NCI-H1436 treated with DMSO at 0.1 percent for 48 hours (cell line): ENCODE data around the gene RARG.

Experiments used
- DNase-seq: peaks from one replicate; lab custom pipeline; 2025; lab: John Stamatoyannopoulos, UW

RARG gene

DNA sequence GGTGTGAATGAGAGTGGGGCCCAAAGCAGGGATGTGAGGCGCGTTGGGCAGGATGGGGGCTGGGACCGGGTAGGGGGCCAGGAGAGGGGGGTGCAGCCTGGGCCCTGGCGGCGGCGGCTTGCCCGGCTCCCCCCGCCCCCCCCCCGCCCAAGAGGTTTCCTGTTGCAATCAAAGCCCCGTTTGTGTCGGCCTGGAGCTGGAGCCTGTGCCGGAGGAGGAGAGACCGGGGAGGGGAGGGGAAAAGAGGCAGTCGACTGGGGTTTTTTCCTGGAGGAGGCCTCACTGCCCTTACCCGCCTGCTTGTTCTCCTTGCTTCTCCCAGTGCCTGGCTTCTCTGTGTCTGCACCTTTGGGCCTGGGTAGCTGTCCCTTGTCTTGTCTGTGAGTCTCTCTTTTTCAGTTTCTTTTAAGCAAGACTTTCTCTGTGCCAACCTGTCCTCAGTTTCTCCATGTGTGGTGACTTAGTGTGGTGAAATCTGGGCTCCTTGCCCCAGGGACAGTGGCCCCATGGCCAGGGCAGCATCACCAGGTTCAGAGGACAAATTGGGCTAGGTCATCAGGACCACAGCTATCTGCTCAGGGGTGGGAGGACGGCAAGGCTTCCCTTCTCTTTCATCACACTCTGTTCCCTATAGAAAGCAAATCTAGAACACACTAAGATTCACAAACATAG, 8.5 kb downstream of the RARG start:
- no peak for DNase-seq

DNA sequence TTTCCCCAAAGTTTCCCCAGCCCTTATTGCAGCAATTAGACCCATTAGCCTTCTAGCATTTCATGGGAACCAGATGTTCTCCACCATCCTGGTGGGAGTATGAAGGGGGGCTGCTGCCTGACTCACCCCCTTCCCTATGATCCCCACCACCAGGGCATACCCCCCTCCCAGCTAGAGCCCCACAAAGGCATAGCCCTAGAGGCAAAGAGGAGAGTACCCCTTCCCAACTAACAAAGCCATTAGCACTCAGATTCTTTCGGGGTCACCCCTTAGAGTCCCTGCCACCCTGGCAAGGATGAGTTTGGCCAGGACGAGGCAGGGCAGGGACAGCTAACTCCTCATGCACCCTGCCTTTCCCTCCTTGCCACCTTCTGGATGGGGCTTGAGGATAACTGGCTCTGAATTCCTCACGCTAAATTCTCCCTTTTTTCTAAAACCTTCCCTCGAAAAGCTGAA, 9.2 kb downstream of the RARG start:
- DNase-seq, result no peak

DNA sequence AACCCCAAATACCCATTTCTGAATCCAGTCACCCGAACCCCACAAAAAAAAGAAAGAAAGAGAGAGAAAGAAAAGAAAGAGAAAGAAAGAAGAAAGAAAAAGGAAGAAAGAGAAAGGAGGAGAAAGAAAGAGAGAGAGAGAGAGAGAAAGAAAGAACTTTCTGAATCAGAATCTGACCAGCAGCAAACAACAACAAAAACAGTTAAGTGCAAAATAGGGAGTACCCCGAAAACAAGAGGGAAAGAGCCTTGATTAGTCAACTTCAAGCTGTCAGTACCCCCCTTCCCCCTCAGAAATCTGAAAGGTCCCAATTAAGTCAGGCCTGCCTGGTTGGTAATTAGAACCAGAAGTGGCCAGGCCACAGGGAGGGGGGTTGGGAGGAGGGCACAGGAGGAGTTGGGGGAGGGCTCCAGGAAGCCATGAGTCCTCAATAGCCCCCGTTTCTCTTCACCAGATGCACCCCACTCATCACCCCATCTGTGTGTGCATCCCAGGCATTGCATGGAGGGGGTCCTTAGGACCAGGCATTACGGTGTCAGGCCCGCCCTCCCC, 9.8 kb downstream of the RARG start:
- DNase-seq, result no peak

DNA sequence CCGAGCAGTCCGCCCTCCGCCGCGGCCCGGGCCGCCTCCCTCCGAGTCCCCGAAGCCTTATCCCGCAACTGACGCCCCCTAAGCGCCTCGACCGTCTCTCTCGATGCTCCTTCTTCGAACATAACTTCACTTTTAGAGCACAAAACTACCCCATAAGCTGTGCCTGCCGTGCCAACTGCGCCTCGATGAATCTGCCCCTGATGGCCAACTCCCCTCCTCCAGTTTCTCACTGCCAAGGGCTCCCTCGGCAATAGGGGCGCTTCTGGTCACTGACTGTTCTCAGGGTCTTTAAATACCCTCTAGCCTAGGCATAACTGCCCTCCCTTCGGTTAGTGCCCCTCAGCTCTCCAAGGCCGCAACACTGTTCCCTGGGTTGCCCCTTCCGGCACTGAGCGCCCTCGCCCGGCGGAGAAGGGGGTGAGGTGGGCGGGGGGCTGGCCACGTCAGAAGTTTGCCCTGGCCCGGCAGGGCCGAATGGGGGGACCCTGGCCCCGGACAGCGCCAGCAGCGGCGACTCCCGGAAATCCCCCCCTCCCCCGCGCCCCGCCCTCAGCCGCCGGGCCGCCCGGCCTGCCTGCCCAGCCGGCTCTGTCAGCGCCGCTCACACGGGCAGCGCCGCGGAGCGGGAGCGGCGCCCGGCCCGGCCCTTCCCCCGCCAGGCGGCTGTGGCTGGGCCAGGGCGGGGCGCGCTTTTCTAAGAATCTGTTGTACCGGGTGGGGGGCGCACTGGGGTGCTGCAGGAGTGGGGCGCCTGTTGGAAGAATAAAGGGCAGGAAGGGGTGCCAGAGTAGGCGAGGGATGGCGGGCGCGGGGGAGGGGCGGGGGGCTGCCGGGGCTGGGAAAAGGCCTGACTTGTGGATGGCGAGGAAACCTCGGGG, 10.6 kb downstream of the RARG start:
- no peak for DNase-seq

DNA sequence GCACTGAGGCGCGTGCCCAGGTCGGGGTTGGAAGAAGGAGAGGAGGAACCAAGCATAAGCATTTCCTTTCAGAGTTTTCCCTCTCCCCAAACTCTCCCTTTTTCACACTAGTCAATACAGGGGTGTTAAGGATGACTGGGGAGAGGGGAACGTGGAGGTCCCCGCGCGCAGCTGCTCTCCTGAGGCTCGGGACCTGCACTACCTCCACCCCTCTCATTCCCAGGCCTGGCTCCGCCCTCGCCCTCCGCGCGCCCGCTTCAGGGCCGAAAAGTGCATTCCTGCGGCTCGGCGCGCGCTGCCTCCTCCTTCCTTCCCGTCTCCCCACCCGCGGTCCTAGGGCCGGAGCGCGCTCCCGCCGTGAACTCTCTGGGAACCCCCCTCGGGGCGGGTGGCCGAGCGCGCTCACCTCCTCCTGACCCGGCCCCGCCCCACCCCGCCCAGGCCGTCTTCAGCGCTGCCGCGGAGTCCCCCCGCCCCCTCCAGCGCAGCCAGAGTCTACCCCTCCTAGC, 11.3 kb downstream of the RARG start:
- DNase-seq, result no peak

DNA sequence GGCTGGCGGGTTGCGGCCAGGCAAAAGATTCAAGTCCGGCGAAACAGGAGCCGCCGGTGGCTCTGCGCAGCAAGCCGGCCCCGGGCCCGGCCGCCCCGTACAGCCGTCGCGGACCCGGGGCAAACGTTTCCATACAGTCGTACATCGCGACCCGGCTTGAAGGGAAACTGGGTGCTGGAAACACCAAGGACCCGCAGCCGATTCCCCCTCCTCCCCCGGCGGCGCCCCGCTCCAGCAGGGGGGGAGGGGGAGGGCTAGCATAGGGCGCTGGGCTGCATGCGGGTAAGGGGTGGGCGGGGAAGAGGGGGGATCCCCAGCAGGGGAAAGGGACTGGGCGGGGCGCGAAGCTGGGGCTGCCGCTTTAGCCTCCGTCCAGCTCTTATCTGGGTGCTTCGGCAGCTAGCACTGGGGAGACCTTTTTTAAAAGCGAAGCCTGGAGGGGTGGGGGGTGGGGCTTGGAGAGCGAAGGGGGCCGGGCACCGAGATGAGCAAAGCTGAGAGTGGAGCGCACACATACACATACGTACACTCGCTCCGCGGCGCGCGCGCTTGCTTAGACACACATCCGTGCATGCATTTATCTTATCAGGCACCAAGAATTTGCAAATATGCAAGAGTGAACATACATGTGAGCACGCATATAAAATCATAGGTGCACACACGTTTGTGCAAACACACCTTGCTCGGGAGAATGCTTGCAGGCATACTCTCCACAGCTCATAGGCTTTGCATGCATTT, 11.9 kb downstream of the RARG start:
- no peak for DNase-seq

DNA sequence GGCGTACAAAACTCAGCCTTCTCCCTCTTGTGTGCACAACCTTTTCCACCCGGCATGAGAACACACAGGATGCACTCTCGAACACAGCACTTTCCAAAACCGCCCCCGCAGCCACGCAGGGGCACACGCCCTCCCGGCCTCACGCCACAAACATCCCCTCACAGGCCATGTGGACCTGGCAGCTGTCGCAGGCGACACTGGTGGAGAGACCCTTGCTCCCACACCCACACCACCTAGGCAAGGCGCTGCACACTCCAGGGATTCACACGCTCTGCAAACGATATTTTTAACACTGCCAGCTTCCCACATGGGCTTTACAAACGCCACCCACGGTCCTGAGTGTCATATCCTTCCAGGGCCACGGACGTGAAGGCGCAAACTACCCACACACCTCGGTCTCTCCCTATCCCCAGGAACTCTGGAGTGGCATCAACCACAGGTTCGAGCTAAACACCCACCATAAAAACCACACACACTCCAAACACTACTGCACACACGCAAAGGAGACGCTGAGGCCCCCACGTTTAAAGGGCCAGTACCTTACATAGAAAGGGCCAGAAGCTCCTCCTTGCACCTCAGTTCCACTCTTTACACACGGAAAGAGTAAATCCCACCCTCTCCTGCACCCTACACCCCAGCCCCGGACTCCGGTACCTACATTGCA, 12.6 kb downstream of the RARG start:
- no peak for DNase-seq

DNA sequence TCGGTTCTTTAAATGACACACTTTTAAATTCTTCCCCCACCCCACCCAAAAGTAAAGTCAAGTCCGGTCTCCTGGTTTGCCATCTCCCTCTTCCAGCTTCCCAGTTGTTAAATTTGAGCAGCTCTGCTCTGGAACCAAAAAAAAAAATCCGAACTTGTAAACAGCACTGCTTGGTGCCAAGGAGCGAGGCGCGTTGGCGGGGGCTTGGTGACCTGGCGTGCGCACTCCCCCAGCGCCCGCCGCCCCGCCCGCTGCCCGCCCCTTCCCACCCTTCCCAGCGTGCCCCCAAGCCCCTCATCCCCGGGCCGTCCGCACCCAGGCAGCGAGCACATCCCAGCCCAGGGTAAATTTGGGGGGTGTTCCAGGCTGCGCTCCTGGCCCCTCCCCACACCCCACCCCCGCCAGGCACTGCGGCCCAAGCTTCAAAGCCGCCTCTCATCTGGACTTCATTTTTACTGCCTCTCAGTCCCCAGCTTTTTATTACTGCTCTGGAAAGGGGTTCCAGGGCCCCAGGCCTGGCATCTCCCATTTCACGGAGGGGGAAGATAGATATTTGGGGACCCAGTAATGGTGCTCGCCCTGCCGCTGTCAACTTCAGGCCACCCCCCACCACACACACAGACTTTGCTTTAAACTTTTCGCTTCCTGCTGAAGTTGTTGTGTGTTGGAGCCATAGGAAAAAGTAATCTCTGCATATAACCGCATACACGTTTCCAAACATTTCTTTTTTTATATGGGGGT, 13.3 kb downstream of the RARG start:
- DNase-seq, result no peak

DNA sequence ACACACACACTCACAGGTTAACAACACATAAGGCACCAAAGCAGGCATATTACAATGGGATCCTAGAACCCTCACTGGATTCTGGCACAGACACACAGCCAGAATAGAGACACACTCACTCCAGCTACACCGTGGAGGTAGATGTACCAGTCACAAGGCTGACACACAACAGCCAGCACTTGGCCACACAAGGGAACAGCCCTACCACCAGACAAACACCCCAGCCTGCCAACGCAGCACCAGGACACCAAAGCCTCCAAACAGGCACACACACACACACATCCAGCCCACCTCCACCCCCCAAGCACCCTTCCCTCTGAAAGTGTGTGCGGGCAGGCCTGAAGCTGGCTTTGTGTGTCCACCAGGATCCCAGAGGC, 14.1 kb downstream of the RARG start:
- DNase-seq, result no peak

DNA sequence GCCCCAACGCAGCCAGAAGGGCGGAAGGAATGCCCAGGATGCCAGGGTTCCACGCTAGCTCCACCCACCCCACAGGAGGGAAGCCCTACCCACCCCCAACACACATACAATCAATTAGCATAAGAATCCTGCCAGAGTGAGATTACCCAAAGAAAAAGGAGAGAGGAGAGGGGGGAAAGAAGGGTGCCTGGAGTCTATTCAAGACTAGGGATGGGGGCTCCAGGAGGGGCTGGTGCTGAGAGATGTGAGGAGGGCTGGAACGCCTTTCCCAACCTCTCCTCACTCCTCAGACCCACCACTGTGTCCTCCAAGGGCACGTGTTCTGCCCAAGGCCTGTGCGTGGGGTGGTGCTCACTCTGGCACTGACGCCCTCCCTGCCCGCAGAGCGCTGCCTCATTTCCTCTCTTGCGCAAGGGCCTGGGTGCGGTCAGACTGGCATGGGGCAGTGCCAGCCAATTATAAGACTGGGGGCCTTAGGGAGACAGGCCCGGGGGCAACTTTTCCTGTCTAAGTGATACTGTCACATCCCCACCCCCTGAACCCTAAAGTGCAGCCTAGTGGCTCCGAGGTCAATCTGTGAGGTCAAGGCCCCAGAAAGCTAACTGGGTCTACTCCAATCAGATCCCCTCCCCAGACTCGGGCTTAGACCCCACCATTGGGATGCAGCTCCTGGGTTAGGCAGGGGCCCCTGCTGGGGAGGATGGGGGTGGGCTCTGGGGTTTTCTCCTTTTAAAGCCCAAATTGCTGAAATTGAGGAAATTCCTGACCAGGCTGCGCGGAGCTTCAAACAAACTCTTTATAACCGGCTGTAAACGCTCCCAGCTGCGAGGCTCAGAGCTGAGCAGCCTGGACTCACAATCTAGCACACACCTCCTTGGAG, 14.7 kb downstream of the RARG start:
- no peak for DNase-seq

DNA sequence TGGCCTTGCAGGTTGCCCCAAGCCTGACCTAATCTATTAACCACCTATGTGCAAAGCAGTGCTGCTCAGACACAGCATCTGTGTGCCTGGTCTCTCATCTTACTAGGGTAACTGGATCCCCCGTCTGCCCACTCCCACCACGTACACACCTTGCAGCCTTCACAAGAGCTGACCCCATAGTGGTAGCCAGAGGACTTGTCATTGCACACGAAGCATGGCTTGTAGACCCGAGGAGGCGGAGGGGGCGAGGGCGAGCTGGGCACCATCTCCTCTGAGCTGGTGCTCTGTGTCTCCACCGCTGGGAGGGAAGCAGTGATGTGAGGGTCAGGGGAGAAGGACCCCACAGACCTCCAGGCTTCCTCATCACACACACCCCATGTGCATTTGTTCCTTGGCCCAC, 16.5 kb downstream of the RARG start:
- no peak for DNase-seq

DNA sequence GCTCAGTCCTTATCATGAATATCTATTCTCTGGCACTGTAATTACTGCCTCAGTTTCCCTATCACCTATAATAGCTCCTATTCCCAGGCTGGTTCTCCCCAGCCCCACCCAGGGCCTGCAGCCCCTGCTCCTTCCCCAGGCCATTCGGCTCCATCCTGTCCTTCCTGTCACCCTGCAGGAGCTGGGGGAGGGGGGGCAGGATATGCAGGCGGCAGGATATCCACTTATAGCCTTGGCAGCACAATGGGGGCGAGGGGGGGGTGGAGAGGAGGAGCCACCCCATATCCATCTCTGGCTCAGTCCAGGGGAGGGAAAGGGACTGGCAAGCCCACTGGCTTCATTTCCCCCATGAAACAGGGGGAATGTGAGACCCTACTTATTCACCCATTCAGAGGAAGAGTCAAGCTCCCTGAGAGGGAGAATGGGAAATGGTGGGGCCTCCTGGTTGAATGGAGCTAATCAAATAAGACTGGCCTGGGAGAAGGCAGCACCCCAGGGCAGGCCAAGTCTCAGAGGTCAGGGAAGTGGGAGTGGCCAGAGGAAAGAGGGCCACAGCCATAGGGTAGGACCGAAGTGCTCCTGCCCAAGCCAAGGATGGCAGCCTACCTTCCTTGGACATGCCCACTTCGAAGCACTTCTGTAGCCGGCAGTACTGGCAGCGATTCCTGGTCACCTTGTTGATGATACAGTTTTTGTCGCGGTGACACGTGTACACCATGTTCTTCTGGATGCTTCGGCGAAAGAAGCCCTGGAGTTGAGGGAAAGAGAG, 17.1 kb downstream of the RARG start:
- no peak for DNase-seq

DNA sequence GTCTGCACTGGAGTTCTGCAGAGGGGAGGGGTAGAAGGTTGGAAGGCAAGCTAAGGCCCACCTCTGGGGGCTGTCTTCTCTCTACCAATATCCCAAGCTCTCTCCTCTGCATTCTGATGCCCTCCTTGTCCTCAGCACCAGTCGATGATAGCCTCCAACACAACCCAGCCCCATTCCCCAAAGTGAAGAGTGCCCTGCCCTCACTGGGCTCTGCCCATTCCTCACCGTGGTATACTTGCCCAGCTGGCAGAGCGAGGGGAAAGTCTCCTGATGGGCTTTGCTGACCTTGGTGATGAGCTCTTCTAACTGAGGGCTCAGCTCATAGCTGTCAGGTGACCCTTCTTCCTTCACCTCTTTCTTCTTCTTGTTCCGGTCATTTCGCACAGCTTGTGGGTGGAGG, 17.8 kb downstream of the RARG start:
- DNase-seq, result no peak

DNA sequence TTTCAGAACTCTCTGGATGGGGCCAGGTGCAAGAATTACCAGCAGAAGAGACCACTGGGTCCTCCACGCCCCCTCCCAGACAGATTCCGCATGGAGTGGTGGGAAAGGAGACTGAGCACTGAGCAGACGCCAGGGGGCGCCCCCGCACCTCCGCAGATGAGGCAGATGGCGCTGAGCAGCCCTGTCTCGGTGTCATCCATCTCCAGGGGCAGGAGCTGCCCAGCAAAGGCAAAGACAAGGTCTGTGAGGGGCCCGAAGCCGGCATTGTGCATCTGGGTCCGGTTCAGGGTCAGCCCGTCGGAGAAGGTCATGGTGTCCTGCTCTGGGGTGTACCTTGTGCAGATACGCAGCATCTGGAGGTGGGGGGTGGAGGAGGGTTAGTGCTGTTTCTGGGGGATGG, 18.7 kb downstream of the RARG start:
- DNase-seq, result no peak

DNA sequence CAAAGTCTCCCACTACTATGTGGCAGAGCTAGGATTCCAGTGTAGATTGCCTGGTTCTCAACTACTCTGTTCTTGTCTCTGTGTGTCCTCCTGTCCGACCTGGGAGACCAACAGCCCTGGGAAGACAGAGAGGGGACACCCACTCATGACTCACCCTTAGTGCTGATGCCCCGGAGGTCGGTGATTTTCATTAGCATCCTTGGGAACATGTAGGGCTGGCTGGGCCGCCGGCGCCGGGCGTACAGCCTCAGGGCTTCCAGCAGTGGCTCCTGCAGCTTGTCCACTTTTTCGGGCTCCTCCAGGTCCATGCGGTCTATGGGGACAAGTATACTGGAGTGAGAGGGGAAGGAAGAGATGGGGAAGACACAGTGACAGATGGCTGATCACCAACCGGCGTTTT, 19.1 kb downstream of the RARG start:
- no peak for DNase-seq

DNA sequence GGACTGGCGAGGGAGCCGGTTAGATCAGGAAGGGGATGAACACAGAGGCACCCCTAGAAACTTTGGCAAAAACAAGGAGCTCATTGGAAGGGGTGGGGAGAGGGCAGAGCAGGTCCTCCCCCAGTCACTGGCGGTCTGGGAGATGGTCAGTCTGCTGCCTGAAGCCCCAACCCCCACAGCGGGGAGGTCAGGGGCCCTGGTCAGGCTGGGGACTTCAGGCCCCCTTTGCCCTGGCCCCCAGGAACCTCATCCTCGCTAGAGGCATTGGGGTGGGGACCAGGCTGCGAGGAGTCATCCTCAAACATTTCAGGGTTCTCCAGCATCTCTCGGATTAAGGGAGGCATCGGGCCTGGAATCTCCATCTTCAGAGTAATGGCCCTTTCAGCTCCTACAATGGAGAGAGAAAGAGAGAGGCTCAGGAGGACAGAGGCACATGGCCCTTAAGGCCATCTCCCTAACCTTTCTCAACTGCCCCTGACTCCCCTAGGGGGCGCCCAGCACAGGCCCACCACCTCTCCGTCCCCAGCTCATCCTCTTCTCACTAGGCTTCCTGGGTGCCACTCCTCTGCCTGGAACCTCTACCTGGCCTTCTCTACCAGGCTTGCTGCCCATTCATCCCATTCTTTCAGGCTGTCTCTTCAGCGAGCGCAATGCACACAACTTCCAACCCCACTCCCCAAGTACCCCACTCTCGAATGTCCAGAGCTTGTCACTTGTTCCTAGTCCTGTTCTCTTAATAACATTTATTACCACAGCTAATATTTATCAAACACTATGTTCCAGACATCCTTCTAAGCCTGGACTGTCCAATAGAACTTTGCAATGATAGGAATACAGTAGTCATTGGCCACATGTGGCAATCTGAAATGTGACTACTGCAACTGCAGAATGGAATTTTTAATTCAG, 20.3 kb downstream of the RARG start:
- DNase-seq, result no peak

DNA sequence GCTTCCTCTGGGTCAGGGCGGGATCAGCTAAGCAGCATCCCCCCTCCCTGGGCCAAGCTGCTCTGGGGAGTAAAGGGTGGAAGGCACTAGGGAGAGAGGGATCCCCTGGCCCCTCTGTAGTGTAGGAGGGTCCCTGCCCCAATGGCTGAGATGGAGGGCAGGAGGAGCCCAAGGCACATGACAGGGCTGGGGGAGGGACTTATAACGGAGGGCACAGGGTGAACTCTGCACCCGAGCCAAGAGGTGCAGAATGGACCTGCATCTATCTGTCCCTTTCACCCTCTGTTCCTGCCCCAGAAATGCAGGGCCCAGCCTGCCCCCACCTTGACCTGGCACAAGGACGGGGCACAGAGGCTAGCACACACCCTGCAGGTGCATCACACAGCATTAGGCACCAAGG, 21.2 kb downstream of the RARG start:
- no peak for DNase-seq

DNA sequence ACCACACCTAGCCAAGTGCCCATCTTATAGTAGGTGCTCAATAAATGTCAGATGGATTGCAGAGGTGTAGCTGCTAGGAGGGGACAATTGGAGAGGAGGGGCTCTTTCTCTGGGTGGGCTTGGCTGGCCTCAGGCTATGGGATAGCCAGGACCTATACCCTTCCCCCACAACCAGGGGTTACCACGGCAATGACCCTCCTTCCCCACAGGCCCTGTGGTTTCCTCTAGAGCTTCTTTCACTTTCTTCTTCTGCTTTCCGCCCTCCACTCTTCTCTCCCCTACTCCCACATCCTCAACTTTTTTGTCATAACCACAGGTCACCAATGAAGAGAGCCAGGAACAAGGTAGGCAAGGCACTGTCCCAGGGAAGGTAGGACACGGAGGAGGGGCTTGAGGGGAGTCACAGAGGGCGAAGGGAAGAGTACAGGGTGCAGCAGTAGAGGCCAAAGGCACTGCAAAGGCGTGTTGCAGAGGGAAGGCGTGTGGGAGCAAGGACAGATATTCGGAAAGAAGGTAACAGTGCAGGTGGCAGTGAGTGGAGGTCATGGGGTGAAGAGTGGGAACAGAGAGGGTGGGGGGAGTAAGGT, 23.0 kb downstream of the RARG start:
- DNase-seq, result no peak
